Retinal pigment epithelial cell (primary cell): Measurements from ENCODE around the gene TMEM187.

Experiments
- DNase-seq: peaks from one replicate; pipeline ENCODE4 v3.0.0-alpha.2; 2010; ENCODE audit warnings: low read depth
- H3K4me3 ChIP-seq: 2 replicates; pipeline ENCODE4 v1.5.1; 2011; ENCODE audit warnings: mild to moderate bottlenecking, low read length, control low read depth, moderate library complexity
- TF ChIP-seq, protein P1 (sequence below): conservative IDR thresholded peaks from 2 replicates; pipeline ENCODE4 v1.5.1; 2011; ENCODE audit warnings: low read depth, low read length, control low read depth, inconsistent platforms

TMEM187 gene

DNA sequence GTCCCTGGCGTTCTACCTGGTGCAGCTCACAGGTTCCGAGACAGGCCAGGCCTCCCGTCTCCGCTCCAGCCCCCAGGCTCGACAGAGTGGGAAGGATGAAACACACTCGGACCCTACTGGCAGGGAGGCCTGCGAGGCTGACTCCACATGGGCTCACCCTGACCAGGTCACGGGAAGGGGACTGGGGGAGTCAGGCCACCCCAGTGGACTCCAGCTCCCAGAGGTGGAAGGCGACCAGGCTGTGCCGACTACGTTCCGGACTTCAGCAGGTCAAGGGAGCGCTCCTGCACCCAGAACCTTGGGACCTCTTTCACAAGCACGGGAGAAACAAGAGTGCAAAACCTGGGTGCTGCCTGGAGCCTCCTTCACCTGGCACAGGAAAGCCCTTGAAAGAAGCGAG lies 51.7 kb downstream of the TMEM187 start:
- no peak for DNase-seq
- TF ChIP-seq, protein P1, sequence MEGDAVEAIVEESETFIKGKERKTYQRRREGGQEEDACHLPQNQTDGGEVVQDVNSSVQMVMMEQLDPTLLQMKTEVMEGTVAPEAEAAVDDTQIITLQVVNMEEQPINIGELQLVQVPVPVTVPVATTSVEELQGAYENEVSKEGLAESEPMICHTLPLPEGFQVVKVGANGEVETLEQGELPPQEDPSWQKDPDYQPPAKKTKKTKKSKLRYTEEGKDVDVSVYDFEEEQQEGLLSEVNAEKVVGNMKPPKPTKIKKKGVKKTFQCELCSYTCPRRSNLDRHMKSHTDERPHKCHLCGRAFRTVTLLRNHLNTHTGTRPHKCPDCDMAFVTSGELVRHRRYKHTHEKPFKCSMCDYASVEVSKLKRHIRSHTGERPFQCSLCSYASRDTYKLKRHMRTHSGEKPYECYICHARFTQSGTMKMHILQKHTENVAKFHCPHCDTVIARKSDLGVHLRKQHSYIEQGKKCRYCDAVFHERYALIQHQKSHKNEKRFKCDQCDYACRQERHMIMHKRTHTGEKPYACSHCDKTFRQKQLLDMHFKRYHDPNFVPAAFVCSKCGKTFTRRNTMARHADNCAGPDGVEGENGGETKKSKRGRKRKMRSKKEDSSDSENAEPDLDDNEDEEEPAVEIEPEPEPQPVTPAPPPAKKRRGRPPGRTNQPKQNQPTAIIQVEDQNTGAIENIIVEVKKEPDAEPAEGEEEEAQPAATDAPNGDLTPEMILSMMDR, result no peak
- no peak overlapping the region for H3K4me3 ChIP-seq

DNA sequence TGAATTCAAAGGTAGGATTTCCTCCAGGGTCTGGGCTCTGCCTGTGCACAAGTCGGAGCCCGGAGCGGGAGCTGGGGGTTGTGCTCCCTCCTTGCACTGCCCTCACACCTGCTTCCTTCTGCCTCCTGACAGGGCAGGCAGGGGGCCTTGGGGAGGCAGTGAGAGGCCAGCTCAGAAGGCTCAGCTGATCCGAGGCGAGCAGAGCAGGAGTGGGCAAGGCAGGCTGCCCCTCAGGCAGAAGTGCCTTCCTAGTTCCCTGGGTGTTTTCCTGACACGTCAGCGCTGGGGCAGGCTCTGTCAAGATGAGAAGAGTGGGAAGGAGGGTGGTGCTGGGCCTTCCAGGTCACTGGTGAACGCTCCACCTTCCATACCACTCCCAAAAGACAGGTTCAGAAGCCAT lies 52.7 kb downstream of the TMEM187 start:
- TF ChIP-seq, protein P1, result no peak
- no peak overlapping the region for H3K4me3 ChIP-seq
- DNase-seq, result no peak

DNA sequence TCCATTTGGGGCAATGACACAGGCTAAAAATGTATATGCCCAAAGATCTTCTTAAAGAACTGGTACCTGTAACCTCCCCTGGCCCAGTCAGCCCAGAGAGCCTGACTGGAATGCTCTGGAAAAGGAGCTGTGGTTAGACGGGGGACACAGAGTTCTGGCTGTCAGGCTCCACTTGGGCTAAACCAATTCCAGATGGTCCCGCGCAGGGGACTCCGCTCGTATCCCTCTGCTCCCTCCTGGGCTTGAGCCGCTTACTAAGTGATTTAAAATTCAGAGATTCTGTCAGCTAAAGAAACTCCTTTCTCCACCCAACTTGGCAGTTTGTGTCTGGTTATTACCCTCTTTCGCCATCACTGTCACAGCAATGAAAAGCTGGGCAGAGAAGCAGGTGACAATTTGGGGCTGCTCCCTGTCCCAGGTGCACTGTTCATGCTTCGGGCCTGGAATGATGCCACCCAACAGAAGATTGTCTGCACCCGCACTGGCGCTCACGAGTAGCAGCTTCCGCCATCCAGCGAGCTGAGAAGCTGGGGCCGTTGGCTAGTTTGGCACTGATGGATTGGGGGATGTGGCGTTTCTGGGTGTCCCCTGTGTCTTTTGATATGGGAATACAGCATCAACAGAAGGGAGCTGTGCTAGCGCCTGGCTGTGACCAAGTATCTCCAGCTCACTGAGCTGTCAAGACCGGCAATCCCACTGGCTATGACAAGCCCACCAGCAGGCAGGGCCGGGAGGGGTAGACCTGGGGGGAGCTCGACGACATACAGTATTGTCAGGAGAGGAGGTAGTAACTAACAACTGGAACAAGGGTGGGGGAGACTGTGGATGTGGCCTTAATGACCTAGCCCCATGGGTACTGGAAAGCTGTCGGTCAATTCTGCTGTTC lies 53.8 kb downstream of the TMEM187 start:
- H3K4me3 ChIP-seq, result no peak overlapping the region
- no peak for DNase-seq

DNA sequence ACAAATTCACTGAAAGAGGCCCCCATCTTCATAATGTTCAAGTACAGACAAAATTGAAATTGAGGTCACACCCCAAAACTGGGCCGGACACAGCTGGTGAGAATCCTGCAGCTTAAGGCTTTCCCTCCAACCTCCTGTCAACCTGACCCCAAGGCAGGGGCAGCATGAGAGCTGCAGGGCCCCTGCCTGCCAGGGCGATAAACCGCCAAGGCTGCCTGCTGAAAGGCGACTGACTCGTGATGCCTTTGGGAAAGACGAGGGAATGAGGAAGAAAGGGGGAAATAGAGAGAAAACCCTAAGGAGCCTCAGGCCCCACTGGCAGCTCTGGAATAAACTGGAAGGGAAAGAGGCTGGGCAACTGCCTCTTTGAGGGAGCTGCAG lies 54.5 kb downstream of the TMEM187 start:
- H3K4me3 ChIP-seq, result no peak overlapping the region
- TF ChIP-seq, protein P1, result no peak
- no peak for DNase-seq

More for the DNA sequence above, 53.8 kb downstream of the TMEM187 start:
- TF ChIP-seq, protein P1, result no peak

DNA sequence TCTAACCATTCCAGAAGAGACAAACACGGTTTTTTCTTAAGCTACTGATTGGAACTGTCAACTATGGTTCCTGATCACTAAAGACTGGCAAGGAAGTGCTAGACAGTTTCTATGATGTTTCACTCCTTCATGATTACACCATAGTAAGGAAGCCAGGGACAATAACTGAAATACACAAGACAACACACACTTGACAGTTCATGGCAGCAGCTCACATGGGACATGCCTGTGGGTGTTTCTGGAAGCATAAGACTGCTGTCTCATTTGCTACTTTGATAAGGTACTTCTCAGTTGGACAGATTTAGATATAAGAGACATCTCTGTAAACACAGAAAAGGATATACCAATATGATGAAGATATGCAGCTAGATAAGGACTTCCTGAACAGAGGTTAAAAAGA lies 55.4 kb downstream of the TMEM187 start:
- no peak for DNase-seq
- no peak overlapping the region for H3K4me3 ChIP-seq
- TF ChIP-seq, protein P1, result no peak

DNA sequence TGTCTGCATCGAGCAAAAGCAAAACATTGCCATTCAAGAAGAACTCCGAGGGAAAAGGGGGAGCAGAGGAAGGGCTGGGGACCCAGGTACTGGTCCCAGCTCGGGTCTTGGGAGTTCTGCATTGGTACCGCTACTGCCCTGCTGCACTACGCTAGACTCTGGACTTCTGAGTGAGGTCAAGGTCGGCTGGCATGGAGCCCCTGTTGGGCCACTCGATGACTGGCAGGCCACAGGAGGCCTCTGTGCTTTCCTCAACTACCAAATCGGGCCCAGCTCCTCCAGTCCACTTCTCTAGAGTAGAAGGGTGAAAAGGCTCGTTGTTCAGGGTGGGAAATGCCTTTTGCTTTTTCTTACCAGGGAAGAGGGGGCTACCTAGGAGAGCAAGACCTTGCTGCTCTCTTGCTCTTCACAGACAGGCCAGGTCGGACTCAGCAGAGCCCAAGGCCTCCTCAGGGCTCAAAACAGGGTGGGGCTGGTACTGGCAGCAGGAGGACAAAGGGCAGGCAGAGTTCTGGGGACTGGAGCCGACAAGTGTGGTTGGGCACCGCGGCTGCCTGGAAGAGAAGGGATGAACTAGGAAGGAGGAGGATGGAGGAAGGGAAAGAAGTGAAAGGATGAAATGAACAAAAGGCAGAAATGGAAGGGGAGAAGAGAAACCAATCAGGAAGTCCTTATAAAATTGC lies 56.1 kb downstream of the TMEM187 start:
- no peak for DNase-seq
- H3K4me3 ChIP-seq, result no peak overlapping the region
- TF ChIP-seq, protein P1, result no peak
